Activated CD4-positive, alpha-beta T cell treated with anti-CD3 and anti-CD28 coated beads, Interleukin-2, amount 50 U/mL, for 4 hours (primary cell): ENCODE data around the gene PPP1R14B.

ENCODE experiments used
- DNase-seq, 2 experiments: peaks; one replicate each; pipeline ENCODE4 v3.0.0-alpha.2; 2020

The PPP1R14B gene

GRCh38 chr11:64281957-64282770 lies 35.4 kb upstream of the PPP1R14B start:
- no peak for DNase-seq

- no peak for DNase-seq
Measured at GRCh38 chr11:64278576-64279190, 31.9 kb upstream of the PPP1R14B start.

GRCh38 chr11:64276653-64277431 lies 30.1 kb upstream of the PPP1R14B start:
- DNase-seq: no peak

GRCh38 chr11:64275841-64276240 lies 29.1 kb upstream of the PPP1R14B start:
- no peak for DNase-seq

GRCh38 chr11:64275031-64275800 lies 28.5 kb upstream of the PPP1R14B start:
- DNase-seq: no peak

- DNase-seq: peak; percentile 97
Measured at GRCh38 chr11:64269540-64270220, 22.9 kb upstream of the PPP1R14B start.

GRCh38 chr11:64268893-64269539 lies 22.3 kb upstream of the PPP1R14B start:
- DNase-seq: no peak

GRCh38 chr11:64268025-64268892 lies 21.5 kb upstream of the PPP1R14B start:
- no peak for DNase-seq

- DNase-seq: no peak
Measured at GRCh38 chr11:64267207-64267945, 20.6 kb upstream of the PPP1R14B start.

GRCh38 chr11:64266339-64266738 lies 19.6 kb upstream of the PPP1R14B start:
- DNase-seq: no peak

GRCh38 chr11:64265176-64266160 lies 18.7 kb upstream of the PPP1R14B start:
- no peak for DNase-seq

- DNase-seq: no peak
Measured at GRCh38 chr11:64264371-64264852, 17.7 kb upstream of the PPP1R14B start.

GRCh38 chr11:64263947-64264317 lies 17.2 kb upstream of the PPP1R14B start:
- no peak for DNase-seq

- DNase-seq: no peak
Measured at GRCh38 chr11:64263021-64263946, 16.5 kb upstream of the PPP1R14B start.

- DNase-seq: no peak
Measured at GRCh38 chr11:64262271-64263002, 15.7 kb upstream of the PPP1R14B start.

- no peak for DNase-seq
Measured at GRCh38 chr11:64261556-64262080, 14.9 kb upstream of the PPP1R14B start.
